Pulmonary artery endothelial cell (primary cell): Measurements from ENCODE around the gene PPP1CB. TPM values are rescaled to one million over a fixed set of nuclear protein-coding genes. Genes with fewer than 3 reads are reported as not detected.
A peak's percentile ranks its signal among the peaks of the same experiment; 100 is the strongest.

ENCODE experiments used
- DNase-seq: peaks from one replicate; pipeline ENCODE4 v3.0.0-alpha.2; 2011; ENCODE audit warnings: low read depth, low spot score
- total RNA-seq: library from RNA; depleted of rRNA; stranded (reverse); fragments of >200 nt; gene quantifications from 2 replicates; pipeline ENCODE4 v1.2.3, GENCODE V29; 2014

The PPP1CB gene
- total RNA-seq, 1 donor from 2014 or later: 169 TPM

DNA sequence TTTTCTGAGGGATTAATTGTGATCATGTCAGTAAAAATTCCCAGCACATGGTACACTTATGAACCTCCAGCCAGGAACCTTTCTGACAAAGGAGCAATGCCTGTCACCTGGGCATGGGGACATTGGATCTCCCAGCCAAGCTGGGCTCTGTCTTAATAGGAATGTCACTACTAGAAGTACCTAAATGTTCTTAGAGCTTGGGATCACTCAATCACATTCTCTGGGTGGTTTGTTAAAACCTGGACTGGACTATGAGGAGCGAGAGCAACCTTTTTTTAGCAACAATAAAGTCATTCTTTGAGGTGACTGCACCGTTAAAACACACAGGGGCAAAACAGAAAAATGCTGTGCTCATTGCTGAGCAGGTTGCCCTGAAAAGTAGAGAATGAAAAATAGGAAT is 6.4 kb upstream of the PPP1CB start:
- no peak for DNase-seq

- DNase-seq: no peak
Measured at GRCh38 chr2:28745876-28746275, 5.8 kb upstream of the PPP1CB start.

DNA sequence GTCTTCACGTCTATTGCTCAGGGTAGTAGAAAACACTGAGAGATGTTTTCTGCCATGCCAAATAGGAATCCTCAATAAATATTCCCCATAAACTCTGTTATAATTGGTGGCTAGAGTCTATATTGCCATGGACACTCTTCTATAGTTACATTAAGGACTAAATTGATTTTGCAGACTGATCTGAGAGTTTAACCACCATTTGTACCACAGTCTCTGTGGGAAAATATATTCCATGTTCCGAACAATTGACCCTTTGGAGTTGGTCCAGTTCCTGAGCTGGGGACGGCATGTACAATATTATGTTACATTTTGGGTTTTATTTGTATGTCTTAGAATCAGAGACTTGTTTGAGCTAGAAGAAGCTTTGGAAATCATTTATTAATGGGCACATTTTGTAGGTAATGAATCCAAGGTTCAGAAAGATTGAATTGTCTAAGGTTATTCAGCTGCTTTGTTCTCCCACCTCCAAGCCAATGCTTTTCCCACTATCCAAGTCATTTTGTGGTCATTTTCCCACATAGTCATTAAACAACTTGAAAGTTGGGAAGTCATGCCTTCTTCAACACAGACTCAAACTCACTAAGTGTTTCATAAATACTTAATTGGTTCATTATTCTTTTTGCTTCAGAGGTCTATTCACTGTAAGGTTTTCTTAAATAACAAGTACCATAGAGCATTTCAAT is 5.1 kb upstream of the PPP1CB start:
- no peak for DNase-seq

- no peak for DNase-seq
Measured at GRCh38 chr2:28747714-28748113, 3.9 kb upstream of the PPP1CB start.

DNA sequence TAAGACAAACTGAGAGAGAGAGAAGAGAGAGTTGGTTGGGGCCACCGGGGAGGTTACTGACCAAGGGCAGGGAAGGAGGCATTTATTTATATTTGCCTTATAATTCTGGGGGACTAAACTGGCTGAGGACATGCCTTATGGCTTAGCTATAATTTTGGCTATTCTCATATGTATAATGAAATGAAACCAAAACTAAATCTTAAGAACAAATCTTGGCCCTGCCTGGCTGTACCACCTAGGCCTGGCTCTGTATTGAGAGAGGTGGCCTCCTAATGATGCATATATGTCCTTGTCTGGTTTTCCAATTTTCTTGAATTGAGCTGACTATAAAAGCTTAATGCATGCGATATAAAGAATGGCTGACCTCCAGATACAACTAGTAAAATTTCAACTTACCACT is 3.5 kb upstream of the PPP1CB start:
- DNase-seq: no peak

GRCh38 chr2:28748941-28749340 is 2.7 kb upstream of the PPP1CB start:
- DNase-seq: no peak

DNA sequence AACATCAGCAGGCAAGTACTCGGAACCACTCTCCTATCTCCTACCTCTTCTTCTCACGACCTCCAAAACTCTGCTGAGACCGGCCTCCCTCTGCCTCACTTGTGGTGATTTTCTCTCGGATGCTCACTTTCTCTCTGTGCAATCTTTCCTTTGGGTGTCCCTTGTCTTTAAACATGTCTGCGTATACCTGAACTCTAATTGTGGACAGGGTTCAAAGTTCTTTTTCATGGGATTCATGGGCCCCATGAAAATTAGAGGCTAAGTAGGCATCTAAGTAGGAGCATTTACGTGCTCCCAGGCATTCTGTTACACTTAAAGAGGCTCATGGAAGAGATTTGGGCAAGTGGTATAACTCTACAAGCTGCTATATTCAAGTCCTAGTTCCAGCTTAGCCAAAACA is 2.1 kb upstream of the PPP1CB start:
- no peak for DNase-seq

DNA sequence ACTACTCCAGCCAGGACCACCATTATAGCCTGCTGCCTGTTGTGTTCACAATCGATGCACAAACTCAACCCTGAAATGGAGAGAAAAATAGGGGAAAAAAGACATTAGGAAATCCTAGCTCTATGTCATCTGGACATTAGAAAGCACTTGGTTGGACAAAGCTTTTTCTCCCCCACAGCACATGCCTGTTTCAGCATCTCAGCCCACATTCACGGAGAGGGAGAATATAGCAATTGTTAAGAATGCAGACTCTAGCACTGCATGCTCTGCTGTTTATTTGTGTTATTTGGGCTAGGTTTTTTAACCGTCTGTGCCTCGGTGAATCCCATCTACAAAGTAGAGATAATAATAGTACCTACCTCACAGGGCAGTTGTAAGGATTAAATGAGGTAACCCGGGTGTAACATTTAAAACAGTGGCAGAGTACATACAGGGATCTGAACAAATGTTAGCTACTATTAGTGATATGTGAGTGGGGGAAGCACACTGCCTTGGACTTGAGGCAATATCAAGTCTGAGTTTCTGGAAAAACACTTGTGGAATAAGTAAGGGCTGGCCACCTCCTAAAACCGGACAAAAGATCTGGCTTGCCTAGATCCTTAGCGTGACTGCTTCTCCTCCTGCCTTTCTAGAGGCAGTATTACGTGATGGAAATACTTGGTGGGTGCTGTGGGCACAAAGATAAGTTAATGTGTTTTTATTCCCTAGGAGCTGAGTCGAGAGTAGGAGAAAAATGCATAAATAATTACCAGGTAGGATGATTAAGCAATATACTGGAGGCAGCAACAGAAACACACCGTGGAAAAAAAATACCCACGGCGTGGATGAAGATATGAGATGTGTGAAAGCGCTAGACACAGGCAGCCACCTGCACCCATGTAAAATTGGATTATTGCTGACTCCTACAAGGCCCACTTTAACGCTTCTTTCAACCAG is 1.0 kb upstream of the PPP1CB start:
- peak; percentile 22 for DNase-seq

- DNase-seq: no peak
Measured at GRCh38 chr2:28751956-28752630, 463 bp downstream of the PPP1CB start.

- DNase-seq: no peak
Measured at GRCh38 chr2:28752631-28753376, 1.2 kb downstream of the PPP1CB start.

- DNase-seq: no peak
Measured at GRCh38 chr2:28754321-28754720, 2.7 kb downstream of the PPP1CB start.

- DNase-seq: no peak
Measured at GRCh38 chr2:28755421-28755820, 3.8 kb downstream of the PPP1CB start.

- no peak for DNase-seq
Measured at GRCh38 chr2:28758459-28758858, 6.8 kb downstream of the PPP1CB start.

DNA sequence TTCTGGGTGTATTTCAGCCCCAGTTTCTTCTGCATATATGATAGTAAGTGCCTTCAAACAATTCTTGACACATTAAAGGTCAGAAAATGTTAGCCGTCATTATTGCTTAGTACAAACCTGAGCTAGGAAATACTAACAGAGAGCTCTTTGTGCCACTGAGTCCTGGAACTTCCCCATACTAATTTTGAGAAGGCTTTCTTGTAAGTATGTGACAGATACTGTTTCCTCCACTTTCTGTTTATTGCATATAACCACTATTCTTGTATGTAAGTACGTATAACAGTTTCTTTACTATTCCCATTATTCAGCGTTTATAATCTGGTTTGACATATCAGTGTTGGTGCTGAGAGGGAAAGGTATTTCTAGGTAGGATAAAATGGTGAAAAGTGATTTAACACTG is 9.8 kb downstream of the PPP1CB start:
- DNase-seq: no peak

GRCh38 chr2:28764909-28765711 is 13.5 kb downstream of the PPP1CB start:
- no peak for DNase-seq

DNA sequence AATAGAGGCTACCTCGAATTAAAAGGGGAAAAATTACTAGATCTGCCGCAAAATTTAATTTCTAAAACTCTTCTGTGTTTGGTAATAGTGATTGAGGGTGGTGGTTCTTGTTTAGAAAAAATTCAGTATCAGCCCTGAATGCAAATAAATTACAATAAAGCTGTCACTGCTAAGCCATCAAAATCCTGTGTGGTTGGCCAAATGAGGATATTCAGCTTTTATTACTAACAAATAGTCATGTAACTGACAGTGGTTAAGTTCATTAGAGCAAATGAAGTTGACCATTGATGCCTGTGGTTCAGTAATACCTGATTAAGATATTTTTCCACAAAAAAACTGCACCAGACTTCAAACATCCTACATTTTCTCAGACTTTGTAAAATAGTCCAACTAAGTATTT is 14.4 kb downstream of the PPP1CB start:
- no peak for DNase-seq

DNA sequence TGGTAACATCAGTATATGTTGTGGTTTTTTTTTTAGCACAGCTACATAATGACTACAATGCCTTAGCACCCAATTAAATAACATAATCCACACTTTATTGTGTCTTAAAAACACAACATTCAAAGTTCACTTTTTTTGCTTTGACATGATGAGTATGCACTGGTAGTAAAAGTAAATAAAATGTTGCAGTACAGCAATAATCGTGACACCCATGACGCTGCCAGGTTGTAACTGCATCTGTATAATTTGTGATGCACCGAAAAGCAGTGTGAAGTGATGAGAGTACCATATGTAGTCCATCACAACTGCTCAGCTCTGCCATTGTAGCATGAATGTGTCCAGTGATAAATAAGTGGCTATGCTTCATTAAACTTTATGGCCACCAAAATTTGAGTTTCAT is 15.7 kb downstream of the PPP1CB start:
- no peak for DNase-seq

DNA sequence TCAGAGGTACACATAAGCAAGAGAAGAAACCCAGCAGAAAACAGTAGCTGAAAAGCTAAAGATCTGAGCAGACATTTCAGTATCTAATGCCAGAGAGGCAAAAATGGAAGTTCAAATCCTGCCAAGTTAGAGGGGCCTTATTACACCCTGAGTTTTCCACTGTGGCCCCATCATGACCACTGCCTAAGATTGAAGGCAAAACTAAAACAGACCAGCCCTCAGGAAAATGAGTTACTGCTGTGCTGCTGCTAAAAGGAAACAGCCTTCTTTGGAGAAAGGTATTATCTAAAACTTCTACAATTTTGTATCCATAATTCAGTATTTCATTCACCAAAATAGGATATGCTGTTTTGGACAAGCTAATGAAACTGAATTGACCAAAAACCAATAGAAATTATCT is 16.8 kb downstream of the PPP1CB start:
- no peak for DNase-seq

DNA sequence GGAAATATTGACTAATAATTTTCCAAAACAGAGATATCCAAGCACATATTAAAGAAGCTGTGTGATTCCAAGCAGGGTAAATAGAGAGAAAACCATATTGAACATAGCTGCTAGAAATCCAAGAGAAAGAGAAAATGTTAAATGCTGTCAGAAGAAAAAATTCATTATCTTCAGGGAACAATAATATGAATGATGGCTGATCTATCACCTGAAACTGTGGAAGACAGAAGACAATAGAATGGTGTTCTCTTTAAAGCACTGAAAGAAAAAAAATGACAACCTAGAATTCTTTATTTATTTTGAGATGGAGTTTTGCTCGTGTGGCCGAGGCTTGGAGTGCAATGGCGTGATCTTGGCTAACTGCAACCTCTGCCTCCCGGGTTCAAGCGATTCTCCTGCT is 17.3 kb downstream of the PPP1CB start:
- no peak for DNase-seq

- DNase-seq: no peak
Measured at GRCh38 chr2:28772351-28772750, 20.7 kb downstream of the PPP1CB start.

- DNase-seq: no peak
Measured at GRCh38 chr2:28776471-28776870, 24.8 kb downstream of the PPP1CB start.
